ENCODE measurements around the gene DDIT4.

GRCh38 chr10:72267381-72267780 is 6.3 kb upstream of the DDIT4 start:
- no peak for TF ChIP-seq ZNF274 (IDR thresholded peaks at IDR 0.05; ENCODE audit: low read depth, low read length)
- no peak for TF ChIP-seq SUZ12 (IDR thresholded peaks at IDR 0.05; ENCODE audit: extremely low read depth, insufficient read depth, insufficient read length)

All from NT2/D1 (cell line).